NCI-H2171 treated with DMSO at 0.1 percent for 48 hours (cell line): ENCODE data around the gene HIBADH.

Source experiments
- DNase-seq: peaks from one replicate; lab custom pipeline; 2025; lab: John Stamatoyannopoulos, UW

The HIBADH gene

GRCh38 chr7:27491534-27491933 is 171.1 kb downstream of the HIBADH start:
- DNase-seq, result no peak

DNA sequence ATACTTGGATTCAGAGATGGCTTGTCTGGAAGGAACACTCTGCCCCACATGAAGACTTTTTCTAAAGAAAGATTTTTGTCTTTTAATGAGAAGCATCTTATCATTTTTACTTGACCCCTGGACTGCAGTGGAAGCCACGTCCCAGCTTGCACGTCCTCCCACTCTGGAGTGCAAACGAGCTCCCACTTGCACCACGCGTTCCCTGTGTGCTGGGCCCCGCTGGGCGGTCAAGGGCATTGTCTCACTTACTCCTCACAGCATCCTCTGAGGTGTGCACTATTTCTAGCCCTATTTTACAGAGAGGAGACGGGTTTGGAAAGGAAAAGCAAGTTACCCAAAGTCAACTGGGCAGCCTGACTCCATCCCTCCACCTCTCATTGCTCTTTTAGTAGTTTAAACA is 175.2 kb downstream of the HIBADH start:
- no peak for DNase-seq

GRCh38 chr7:27484451-27484850 is 178.2 kb downstream of the HIBADH start:
- DNase-seq, result no peak

DNA sequence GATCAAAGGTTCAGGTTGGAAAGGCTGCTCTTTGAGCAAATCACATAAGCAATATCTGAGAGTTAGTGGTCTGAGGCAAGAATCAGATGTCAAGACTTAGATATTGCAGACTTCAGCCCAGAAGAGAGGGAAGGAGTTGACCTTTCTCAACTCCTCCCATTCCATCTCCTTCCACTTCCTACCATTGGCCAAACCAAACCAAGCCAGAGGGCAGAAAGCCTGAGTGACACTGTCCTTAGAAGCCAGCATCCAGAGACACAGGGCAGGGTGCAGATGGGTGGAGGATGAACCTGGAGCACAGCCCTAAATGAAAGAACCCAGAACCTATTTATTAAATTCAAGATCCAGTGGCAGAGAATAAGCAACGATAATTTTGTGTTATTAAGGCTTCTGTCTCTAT is 180.5 kb downstream of the HIBADH start:
- no peak for DNase-seq

DNA sequence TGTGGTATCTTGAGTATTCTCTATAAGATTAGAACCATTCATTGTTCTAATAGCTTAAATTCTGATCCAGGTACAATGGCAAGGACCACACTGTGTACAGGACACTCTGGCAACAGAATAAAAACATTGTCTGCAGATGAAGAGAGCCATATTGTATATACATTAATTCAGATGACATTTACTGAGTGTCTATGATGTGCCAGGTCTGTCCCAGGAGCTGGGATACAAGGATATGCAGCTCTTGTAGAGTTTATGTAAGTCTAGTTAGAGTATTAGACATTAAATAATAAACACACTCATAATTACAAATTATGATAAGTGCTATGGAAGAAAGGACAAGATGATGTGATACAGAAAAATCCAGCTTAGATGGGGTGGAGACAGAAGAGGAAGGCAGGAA is 184.1 kb downstream of the HIBADH start:
- no peak for DNase-seq

DNA sequence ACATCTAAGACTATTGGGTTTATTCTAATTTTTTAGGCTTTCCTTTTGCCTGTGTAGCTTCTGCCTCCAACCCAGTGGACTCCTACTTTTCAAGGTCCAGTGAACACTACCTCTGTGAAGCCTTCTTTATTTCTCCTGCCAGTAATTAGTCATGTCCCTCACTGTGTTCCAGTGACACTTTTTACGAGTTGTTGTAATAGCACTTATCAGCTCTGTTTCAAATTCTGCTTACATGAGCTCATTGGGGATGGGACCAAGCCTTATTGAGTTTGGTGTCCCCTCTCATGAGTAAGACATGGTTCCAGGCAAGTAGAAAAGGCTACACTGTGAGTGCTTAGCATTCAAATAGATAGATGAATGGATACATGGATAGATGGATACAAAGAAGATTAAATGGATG is 184.6 kb downstream of the HIBADH start:
- DNase-seq, result no peak

DNA sequence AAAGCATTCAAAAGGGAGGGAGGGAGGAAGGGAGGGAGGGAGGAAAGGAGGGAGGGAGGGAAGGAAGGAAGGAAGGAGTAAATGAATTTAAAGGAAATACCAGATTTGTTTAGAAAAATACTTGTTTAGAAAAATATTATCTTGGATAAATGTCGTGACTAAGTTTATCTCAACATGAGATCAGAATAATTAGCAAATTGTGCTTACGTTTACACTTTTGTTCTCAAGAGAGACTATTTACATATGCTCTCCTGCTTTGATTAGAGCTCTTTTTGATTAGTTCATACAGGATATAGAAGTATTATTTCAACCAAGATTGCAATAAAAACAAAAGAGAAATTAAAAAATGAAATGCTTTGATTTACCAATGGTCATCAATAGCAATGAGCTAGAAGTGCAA is 186.2 kb downstream of the HIBADH start:
- no peak for DNase-seq
